Retinal pigment epithelial cell (primary cell): ENCODE data around the gene PRIMPOL.

Experiments used
- DNase-seq: peaks from one replicate; pipeline ENCODE4 v3.0.0-alpha.2; 2010; ENCODE audit warnings: low read depth
- H3K4me3 ChIP-seq: 2 replicates; pipeline ENCODE4 v1.5.1; 2011; ENCODE audit warnings: mild to moderate bottlenecking, low read length, control low read depth, moderate library complexity
- TF ChIP-seq, protein P1 (sequence below): conservative IDR thresholded peaks from 2 replicates; pipeline ENCODE4 v1.5.1; 2011; ENCODE audit warnings: low read depth, low read length, control low read depth, inconsistent platforms

Gene PRIMPOL

GRCh38 chr4:184664445-184665210 is 15.1 kb downstream of the PRIMPOL start:
- H3K4me3 ChIP-seq: no peak overlapping the region
- no peak for DNase-seq
- TF ChIP-seq, protein P1, sequence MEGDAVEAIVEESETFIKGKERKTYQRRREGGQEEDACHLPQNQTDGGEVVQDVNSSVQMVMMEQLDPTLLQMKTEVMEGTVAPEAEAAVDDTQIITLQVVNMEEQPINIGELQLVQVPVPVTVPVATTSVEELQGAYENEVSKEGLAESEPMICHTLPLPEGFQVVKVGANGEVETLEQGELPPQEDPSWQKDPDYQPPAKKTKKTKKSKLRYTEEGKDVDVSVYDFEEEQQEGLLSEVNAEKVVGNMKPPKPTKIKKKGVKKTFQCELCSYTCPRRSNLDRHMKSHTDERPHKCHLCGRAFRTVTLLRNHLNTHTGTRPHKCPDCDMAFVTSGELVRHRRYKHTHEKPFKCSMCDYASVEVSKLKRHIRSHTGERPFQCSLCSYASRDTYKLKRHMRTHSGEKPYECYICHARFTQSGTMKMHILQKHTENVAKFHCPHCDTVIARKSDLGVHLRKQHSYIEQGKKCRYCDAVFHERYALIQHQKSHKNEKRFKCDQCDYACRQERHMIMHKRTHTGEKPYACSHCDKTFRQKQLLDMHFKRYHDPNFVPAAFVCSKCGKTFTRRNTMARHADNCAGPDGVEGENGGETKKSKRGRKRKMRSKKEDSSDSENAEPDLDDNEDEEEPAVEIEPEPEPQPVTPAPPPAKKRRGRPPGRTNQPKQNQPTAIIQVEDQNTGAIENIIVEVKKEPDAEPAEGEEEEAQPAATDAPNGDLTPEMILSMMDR: no peak

GRCh38 chr4:184666670-184667069 is 17.1 kb downstream of the PRIMPOL start:
- no peak for DNase-seq
- H3K4me3 ChIP-seq: no peak overlapping the region
- TF ChIP-seq, protein P1: no peak

GRCh38 chr4:184668096-184668495 is 18.6 kb downstream of the PRIMPOL start:
- no peak overlapping the region for H3K4me3 ChIP-seq
- TF ChIP-seq, protein P1: no peak
- DNase-seq: no peak

GRCh38 chr4:184668511-184669114 is 19.1 kb downstream of the PRIMPOL start:
- DNase-seq: no peak
- TF ChIP-seq, protein P1: no peak
- no peak overlapping the region for H3K4me3 ChIP-seq

GRCh38 chr4:184669251-184669650 is 19.7 kb downstream of the PRIMPOL start:
- TF ChIP-seq, protein P1: no peak
- no peak for DNase-seq
- no peak overlapping the region for H3K4me3 ChIP-seq

DNA sequence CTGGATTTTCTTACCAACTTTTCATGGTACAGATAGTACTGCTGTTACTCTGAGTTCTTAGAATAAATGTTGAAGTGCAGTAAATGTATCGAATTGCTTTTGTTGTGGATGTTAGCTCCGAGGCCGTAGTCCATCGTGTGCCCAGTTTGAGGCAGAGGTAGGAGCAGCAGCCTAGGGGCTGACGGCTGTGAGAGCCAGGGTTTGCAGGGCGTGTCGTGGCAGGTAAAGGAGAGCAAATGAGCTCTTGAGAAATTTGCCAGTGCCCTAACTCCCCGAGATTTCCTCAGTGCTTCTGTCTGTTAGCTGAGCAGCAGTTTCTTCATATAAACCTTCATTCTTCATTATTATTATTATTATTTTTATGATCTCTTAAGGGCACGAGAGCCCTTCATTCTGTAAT is 21.6 kb downstream of the PRIMPOL start:
- H3K4me3 ChIP-seq: no peak overlapping the region
- DNase-seq: no peak
- TF ChIP-seq, protein P1: no peak

GRCh38 chr4:184672741-184673140 is 23.2 kb downstream of the PRIMPOL start:
- H3K4me3 ChIP-seq: no peak overlapping the region
- DNase-seq: no peak
- TF ChIP-seq, protein P1: no peak
